ENCODE measurements around the gene IL21. TPM values are rescaled to one million over a fixed set of nuclear protein-coding genes. Genes with fewer than 3 reads are reported as not detected.

IL21 gene
- total RNA-seq = not detected in 2 replicates
- not detected in 2 replicates for polyA plus RNA-seq
- not detected in 2 replicates for polyA plus RNA-seq (2012)
- polyA minus RNA-seq (ENCODE audit: low replicate concordance) = not detected in 2 replicates

- Histone ChIP-seq H3K79me2 (ENCODE audit: control insufficient read depth, insufficient read depth, low read length) (no peaks in the 10 kb centered on the region), H2AFZ (ENCODE audit: low read length) (no peak within 1 kb of the TSS), H3K4me2 (ENCODE audit: extremely low read depth, insufficient read depth, low read length) (no peak within 1 kb of the TSS), H4K20me1 (ENCODE audit: control insufficient read depth, extremely low read depth, insufficient read depth, low read length) (no peaks in the 10 kb centered on the region), H3K27ac (ENCODE audit: insufficient read depth, low read length) (no peak within 1 kb of the TSS), H3K36me3 (ENCODE audit: control insufficient read depth, insufficient read depth, low read length) (no peaks in the 10 kb centered on the region), H3K27me3 (ENCODE audit: control insufficient read depth, insufficient read depth, low read length) (peaks cover 3% of the 10 kb centered on the region), H3K9ac (ENCODE audit: insufficient read depth, low read length) (no peak within 1 kb of the TSS), H3K4me1 (ENCODE audit: control insufficient read depth, extremely low read depth, insufficient read depth, low read length) (no peaks in the 10 kb centered on the region), H3K4me3 (replicated peaks in 1 of 4; ENCODE audit: control extremely low read depth in 1 of 4, insufficient read depth in 1 of 4, low read depth in 3 of 4, low read length in 4 of 4) (no peak within 1 kb of the TSS), H3K9me3 (ENCODE audit: control insufficient read depth, insufficient read depth, low read depth, low read length) (no peaks in the 10 kb centered on the region)
- DNase-seq (ENCODE audit: low read depth in 2 of 2) = no peak
- TF ChIP-seq, protein P1, sequence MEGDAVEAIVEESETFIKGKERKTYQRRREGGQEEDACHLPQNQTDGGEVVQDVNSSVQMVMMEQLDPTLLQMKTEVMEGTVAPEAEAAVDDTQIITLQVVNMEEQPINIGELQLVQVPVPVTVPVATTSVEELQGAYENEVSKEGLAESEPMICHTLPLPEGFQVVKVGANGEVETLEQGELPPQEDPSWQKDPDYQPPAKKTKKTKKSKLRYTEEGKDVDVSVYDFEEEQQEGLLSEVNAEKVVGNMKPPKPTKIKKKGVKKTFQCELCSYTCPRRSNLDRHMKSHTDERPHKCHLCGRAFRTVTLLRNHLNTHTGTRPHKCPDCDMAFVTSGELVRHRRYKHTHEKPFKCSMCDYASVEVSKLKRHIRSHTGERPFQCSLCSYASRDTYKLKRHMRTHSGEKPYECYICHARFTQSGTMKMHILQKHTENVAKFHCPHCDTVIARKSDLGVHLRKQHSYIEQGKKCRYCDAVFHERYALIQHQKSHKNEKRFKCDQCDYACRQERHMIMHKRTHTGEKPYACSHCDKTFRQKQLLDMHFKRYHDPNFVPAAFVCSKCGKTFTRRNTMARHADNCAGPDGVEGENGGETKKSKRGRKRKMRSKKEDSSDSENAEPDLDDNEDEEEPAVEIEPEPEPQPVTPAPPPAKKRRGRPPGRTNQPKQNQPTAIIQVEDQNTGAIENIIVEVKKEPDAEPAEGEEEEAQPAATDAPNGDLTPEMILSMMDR (conservative IDR thresholded peaks at IDR 0.05 in 1 of 2, IDR thresholded peaks at IDR 0.05 in 1 of 2; ENCODE audit: low read depth in 1 of 2, low read length in 2 of 2) = no peak
- no peak for TF ChIP-seq EZH2 (IDR thresholded peaks at IDR 0.05; ENCODE audit: low read length, missing control alignments)
Measured at GRCh38 chr4:122621016-122621507, at the start of gene IL21. IL21 (minus strand) TSS chr4:122621066; CDS start chr4:122621011, 55 bp downstream.

- H3K4me2 ChIP-seq (ENCODE audit: extremely low read depth, insufficient read depth, low read length) = no peak overlapping the region
- H3K9ac ChIP-seq (ENCODE audit: insufficient read depth, low read length) = no peak overlapping the region
- no peaks in the 10 kb centered on the region for H4K20me1 ChIP-seq (ENCODE audit: control insufficient read depth, extremely low read depth, insufficient read depth, low read length)
Measured at GRCh38 chr4:122669911-122670738, 49.3 kb upstream of the IL21 start.

DNA sequence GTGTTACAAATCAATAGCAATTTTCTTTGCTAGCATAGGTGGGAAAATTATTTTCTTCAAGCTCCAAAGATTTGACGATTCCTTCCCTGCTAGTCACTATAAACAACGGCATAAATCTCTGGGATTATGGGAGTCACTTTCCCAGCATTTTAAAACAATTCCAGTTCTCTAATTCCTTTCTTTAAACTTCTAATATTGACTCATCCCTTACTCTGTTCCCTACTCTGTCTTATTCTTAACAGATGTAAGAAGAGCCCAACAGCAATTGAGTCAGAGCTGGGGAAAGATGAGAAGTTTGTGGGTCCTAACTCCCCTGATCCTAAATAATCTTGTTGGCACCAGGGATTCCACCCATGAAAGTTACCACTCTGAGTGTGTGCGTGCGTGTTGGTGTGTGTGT is 47.4 kb upstream of the IL21 start:
- H3K4me1 ChIP-seq (ENCODE audit: control insufficient read depth, extremely low read depth, insufficient read depth, low read length) = peaks cover 29% of the 10 kb centered on the region
- H3K27me3 ChIP-seq (ENCODE audit: control insufficient read depth, insufficient read depth, low read length) = no peaks in the 10 kb centered on the region
- no peak overlapping the region for H3K9ac ChIP-seq (ENCODE audit: insufficient read depth, low read length)
- H3K9me3 ChIP-seq (ENCODE audit: control insufficient read depth, insufficient read depth, low read depth, low read length) = no peaks in the 10 kb centered on the region
- no peak overlapping the region for H3K4me2 ChIP-seq (ENCODE audit: extremely low read depth, insufficient read depth, low read length)
- H2AFZ ChIP-seq (ENCODE audit: low read length) = no peak overlapping the region
- TF ChIP-seq EZH2 (IDR thresholded peaks at IDR 0.05; ENCODE audit: low read length, missing control alignments) = no peak
- TF ChIP-seq, protein P1 (conservative IDR thresholded peaks at IDR 0.05 in 1 of 2, IDR thresholded peaks at IDR 0.05 in 1 of 2; ENCODE audit: low read depth in 1 of 2, low read length in 2 of 2) = no peak
- no peaks in the 10 kb centered on the region for H4K20me1 ChIP-seq (ENCODE audit: control insufficient read depth, extremely low read depth, insufficient read depth, low read length)
- no peaks in the 10 kb centered on the region for H3K79me2 ChIP-seq (ENCODE audit: control insufficient read depth, insufficient read depth, low read length)
- DNase-seq (ENCODE audit: low read depth in 2 of 2) = peak; percentile 68 to 79
- H3K27ac ChIP-seq (ENCODE audit: insufficient read depth, low read length) = peak overlapping the region; percentile 51
- H3K36me3 ChIP-seq (ENCODE audit: control insufficient read depth, insufficient read depth, low read length) = no peaks in the 10 kb centered on the region
- H3K4me3 ChIP-seq (replicated peaks in 1 of 4; ENCODE audit: control extremely low read depth in 1 of 4, insufficient read depth in 1 of 4, low read depth in 3 of 4, low read length in 4 of 4) = no peak overlapping the region

More at GRCh38 chr4:122669911-122670738, 49.3 kb upstream of the IL21 start:
- no peak for DNase-seq (ENCODE audit: low read depth in 2 of 2)
- H3K36me3 ChIP-seq (ENCODE audit: control insufficient read depth, insufficient read depth, low read length) = no peaks in the 10 kb centered on the region
- H2AFZ ChIP-seq (ENCODE audit: low read length) = no peak overlapping the region
- H3K79me2 ChIP-seq (ENCODE audit: control insufficient read depth, insufficient read depth, low read length) = no peaks in the 10 kb centered on the region
- H3K9me3 ChIP-seq (ENCODE audit: control insufficient read depth, insufficient read depth, low read depth, low read length) = no peaks in the 10 kb centered on the region
- no peak overlapping the region for H3K4me3 ChIP-seq (replicated peaks in 1 of 4; ENCODE audit: control extremely low read depth in 1 of 4, insufficient read depth in 1 of 4, low read depth in 3 of 4, low read length in 4 of 4)
- peaks cover 26% of the 10 kb centered on the region for H3K4me1 ChIP-seq (ENCODE audit: control insufficient read depth, extremely low read depth, insufficient read depth, low read length)
- H3K27ac ChIP-seq (ENCODE audit: insufficient read depth, low read length) = no peak overlapping the region
- no peaks in the 10 kb centered on the region for H3K27me3 ChIP-seq (ENCODE audit: control insufficient read depth, insufficient read depth, low read length)
- TF ChIP-seq, protein P1 (conservative IDR thresholded peaks at IDR 0.05 in 1 of 2, IDR thresholded peaks at IDR 0.05 in 1 of 2; ENCODE audit: low read depth in 1 of 2, low read length in 2 of 2) = no peak
- no peak for TF ChIP-seq EZH2 (IDR thresholded peaks at IDR 0.05; ENCODE audit: low read length, missing control alignments)

Data from fibroblast of lung (primary cell).